ENCODE results near the gene LIN54. TPM values are rescaled to one million over a fixed set of nuclear protein-coding genes. Genes with fewer than 3 reads are reported as not detected.

LIN54 gene
- total and polyA plus RNA-seq, 3 donors from 2014 or later, result 13.2 to 14.6 (median 14.5) TPM

DNA sequence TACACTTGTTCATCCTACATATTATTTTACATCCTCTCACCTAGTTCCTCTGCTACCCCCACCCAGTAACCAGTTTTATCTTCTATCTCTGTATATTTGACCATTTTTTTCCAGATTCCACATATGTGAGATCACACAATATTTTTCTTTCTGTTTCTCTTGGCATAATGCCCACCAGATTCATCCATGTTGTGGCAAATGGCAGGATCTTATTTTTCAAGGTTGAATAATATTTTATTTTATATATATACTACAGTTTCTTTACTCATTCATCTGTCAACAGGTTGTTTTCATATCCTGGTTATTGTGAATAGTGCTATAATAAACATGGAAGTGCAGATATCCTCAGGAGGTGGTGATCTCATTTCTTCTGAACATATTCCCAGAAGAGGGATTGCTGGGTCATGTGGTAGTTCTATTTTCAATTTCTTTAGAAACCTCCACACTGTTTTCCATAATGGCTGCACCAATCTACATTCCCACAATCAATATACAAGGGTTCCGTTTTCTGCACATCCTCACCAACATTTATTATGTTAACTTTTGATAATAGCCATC, 61.9 kb downstream of the LIN54 start:
- 94 to 96% methylated on average over 1 of the region's 1 CpG for WGBS, 2 donors
- H3K27ac ChIP-seq, result no peak overlapping the region

DNA sequence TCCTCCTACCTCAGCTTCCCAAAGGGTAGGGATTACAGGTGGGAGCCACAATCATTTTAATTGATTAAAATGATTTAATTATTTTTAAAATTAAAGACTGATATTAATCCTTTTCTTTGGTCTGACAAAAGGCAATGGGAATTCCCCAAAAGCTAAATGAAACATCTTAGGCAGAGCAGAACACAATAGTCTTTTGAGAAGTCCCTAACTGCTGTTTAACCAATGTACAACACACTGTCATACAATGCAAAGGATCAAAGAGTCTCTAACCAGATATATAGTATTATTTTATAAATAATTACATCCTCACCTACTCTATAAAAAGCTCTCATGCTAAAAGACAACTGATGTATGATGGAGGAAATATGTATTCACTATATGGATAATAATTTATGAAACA, 63.1 kb downstream of the LIN54 start:
- H3K9me3 ChIP-seq, result no peaks in the 10 kb centered on the region
- DNase-seq, result no peak
- H3K36me3 ChIP-seq (ENCODE audit: low read depth, missing control alignments), result no peaks in the 10 kb centered on the region
- intact Hi-C loops (cut with DNase I; ENCODE audit: low total_unique reads), result no loop called here
- no peaks in the 10 kb centered on the region for H3K4me1 ChIP-seq
- TF ChIP-seq POLR2A (IDR thresholded peaks at IDR 0.05), result no peak
- TF ChIP-seq, protein P1, sequence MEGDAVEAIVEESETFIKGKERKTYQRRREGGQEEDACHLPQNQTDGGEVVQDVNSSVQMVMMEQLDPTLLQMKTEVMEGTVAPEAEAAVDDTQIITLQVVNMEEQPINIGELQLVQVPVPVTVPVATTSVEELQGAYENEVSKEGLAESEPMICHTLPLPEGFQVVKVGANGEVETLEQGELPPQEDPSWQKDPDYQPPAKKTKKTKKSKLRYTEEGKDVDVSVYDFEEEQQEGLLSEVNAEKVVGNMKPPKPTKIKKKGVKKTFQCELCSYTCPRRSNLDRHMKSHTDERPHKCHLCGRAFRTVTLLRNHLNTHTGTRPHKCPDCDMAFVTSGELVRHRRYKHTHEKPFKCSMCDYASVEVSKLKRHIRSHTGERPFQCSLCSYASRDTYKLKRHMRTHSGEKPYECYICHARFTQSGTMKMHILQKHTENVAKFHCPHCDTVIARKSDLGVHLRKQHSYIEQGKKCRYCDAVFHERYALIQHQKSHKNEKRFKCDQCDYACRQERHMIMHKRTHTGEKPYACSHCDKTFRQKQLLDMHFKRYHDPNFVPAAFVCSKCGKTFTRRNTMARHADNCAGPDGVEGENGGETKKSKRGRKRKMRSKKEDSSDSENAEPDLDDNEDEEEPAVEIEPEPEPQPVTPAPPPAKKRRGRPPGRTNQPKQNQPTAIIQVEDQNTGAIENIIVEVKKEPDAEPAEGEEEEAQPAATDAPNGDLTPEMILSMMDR (IDR thresholded peaks at IDR 0.05), result no peak
- no peaks in the 10 kb centered on the region for H3K27me3 ChIP-seq
- H3K4me3 ChIP-seq, result no peak overlapping the region
- H3K27ac ChIP-seq, result no peak overlapping the region

More for the DNA sequence above, 61.9 kb downstream of the LIN54 start:
- Histone ChIP-seq H3K4me1 (no peaks in the 10 kb centered on the region), H3K9me3 (no peaks in the 10 kb centered on the region), H3K27me3 (no peaks in the 10 kb centered on the region), H3K36me3 (ENCODE audit: low read depth, missing control alignments) (no peaks in the 10 kb centered on the region), H3K4me3 (no peak overlapping the region)
- TF ChIP-seq, protein P1 (IDR thresholded peaks at IDR 0.05), result no peak
- TF ChIP-seq POLR2A (IDR thresholded peaks at IDR 0.05), result no peak
- intact Hi-C loops (cut with DNase I; ENCODE audit: low total_unique reads), result no loop called here
- no peak for DNase-seq

DNA sequence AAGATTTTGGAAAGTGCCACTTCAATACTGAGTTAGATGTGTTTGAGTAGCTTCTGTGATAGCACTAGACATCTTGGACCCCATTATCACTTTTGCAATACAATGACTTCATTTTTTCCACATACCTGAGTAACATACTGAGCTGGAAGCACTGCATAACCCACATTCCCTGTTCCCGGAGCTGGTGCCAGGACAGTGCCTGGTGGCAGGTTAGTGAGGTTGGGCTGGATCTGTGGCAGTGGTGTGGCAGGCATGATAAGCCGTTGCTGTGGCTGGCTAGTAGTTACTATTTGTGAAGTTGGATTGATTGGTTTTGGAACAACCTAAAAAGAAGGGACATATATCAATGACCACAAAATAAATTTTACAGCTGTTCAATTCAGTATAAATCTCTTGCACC, 71.2 kb downstream of the LIN54 start:
- Histone ChIP-seq H3K27ac (no peak overlapping the region), H3K27me3 (no peaks in the 10 kb centered on the region), H3K9me3 (no peaks in the 10 kb centered on the region), H3K36me3 (ENCODE audit: low read depth, missing control alignments) (no peaks in the 10 kb centered on the region), H3K4me1 (no peaks in the 10 kb centered on the region), H3K4me3 (no peak overlapping the region)
- whole genome bisulfite sequencing, 2 donors, result 82 to 84% methylated on average over 2 of the region's 2 CpGs
- intact Hi-C loops (cut with DNase I; ENCODE audit: low total_unique reads), result no loop called here
- no peak for TF ChIP-seq POLR2A (IDR thresholded peaks at IDR 0.05)
- no peak for DNase-seq

DNA sequence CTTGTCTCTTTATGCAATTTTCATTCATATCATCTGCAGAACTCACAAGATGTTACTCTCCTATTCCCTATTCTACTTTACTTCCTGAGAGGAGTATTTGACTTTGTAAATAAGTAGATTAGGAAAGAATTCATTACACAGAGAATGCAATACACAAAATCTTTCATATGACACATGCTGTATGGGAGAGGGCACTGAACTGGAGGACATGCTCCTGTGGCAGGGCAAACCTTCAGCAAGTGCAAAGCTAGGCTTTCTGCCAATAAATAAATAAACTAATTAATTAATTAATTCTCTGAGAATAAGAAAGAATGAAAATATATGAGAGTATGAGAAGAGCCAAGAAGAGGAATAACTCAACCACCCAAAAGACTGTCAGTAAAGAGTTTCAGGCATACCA, 76.2 kb downstream of the LIN54 start:
- no peak for DNase-seq
- no peaks in the 10 kb centered on the region for H3K27me3 ChIP-seq
- no peaks in the 10 kb centered on the region for H3K36me3 ChIP-seq (ENCODE audit: low read depth, missing control alignments)
- no peaks in the 10 kb centered on the region for H3K4me1 ChIP-seq
- no peak for TF ChIP-seq POLR2A (IDR thresholded peaks at IDR 0.05)
- TF ChIP-seq, protein P1 (IDR thresholded peaks at IDR 0.05), result no peak
- H3K27ac ChIP-seq, result no peak overlapping the region
- H3K4me3 ChIP-seq, result no peak overlapping the region
- intact Hi-C loops (cut with DNase I; ENCODE audit: low total_unique reads), result no loop called here
- H3K9me3 ChIP-seq, result no peaks in the 10 kb centered on the region

DNA sequence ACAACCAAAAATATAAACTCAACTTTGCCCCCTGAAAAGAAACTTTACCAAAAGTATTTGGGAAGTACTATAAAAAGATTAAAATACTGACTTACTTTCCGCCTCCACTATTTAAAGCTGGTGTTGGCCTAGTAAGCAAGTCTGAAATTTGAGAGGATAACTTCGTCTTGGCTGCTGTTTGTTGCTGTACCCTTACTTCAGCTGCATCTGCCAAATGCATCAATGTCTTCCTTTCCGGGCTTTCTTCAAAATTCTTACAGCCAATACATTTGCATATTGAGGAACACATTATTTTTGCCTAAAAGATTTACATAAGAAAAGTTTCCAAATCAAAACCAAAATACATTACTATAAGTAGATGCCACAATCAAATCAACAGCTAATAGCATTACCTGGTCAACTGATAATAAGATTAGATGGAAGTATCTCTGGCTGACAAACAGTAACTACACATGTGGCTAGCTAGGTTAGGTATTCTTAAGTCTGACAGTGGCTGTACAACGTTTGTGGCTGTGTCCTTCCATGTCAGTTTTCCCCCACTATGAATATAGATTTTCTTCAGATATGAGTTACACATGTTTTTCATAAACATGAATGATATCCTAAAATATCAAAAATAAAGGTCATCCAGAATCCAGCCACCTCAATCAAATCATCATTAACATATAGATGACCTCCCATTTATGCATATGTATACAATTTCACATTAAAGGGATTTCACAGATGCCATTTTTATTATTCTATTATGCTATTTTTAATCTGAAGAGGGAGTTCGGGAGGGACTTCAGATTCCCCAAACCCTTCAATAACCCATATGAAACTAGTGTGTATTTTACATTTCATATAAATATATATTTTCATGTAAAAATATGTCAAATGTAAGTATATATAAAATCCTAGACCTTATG, 79.5 kb downstream of the LIN54 start:
- no peak for DNase-seq
- no peak for TF ChIP-seq POLR2A (IDR thresholded peaks at IDR 0.05)
- TF ChIP-seq, protein P1 (IDR thresholded peaks at IDR 0.05), result no peak
- 74 to 84% methylated on average over 5 of the region's 5 CpGs for WGBS, 2 donors
- H3K27me3 ChIP-seq, result no peaks in the 10 kb centered on the region
- no peaks in the 10 kb centered on the region for H3K9me3 ChIP-seq
- H3K4me1 ChIP-seq, result no peaks in the 10 kb centered on the region
- intact Hi-C loops (cut with DNase I; ENCODE audit: low total_unique reads), result no loop called here
- no peak overlapping the region for H3K27ac ChIP-seq
- H3K4me3 ChIP-seq, result no peak overlapping the region
- no peaks in the 10 kb centered on the region for H3K36me3 ChIP-seq (ENCODE audit: low read depth, missing control alignments)

Measured in testis (tissue), 3 donors.